HPDE6-E6E7 (cell line): ENCODE results near the gene COL19A1.
A peak's percentile ranks its signal among the peaks of the same experiment; 100 is the strongest.
"Not testable (repeated sequence)": the region's sequence is repeated elsewhere in the genome, so short reads cannot be mapped to it uniquely, and the experiment has no call there.

Experiments
- DNase-seq: peaks from one replicate; pipeline ENCODE4 v3.0.0; 2011; ENCODE audit warnings: missing footprints; ENCODE audit errors: extremely low spot score

COL19A1 gene

DNA sequence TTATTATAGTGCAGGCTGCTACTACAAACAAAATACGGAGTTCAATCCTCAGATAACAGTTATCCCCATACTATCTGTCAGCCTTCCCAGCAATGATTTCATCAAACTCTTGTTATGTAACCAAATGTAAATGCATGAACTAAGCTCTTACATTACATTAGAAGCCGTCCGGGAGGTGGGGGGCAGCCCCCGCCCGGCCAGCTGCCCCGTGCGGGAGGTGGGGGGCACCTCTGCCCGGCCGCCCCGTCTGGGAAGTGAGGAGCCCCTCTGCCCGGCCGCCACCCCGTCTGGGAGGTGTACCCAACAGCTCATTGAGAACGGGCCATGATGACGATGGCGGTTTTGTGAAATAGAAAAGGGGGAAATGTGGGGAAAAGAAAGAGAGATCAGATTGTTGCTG is 99.6 kb downstream of the COL19A1 start:
- DNase-seq, result not testable (repeated sequence)

DNA sequence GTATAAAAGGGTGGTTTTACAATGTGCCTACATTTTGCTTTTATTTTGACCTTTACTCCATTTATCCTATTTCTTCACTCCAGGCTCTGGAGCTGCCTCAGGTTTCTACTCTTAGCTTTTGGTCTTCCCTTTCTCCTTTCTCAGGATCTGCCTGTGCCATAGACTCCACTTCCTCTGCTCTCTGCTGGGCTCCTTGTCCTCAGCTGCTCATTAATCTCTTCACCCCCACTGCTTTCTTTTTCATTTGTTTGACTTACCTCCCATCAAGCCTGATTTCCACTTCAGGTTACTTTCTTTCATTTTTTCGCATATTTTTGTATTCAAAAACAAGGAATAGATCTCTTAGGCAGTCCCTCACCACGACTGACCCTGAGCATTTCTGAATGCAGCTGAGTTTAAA is 106.8 kb downstream of the COL19A1 start:
- DNase-seq, result no peak

DNA sequence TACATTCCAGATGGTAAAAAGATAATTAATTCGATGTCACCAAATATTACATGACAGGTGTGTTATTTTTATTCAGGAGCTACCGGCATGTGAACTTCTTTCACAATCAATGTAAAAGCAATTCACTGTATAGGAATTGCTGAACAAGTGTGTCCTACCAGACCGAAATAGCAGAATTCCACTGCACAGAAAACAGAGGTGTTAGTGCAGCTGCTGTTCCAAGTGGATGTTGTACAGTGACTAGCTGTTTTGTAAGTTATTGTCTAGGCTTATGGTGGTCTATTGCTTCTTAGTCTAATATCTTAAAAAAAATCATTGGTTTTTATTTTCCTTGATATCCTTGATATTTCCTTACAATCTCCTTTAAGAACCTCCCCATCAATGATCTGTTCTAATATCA is 107.4 kb downstream of the COL19A1 start:
- no peak for DNase-seq

DNA sequence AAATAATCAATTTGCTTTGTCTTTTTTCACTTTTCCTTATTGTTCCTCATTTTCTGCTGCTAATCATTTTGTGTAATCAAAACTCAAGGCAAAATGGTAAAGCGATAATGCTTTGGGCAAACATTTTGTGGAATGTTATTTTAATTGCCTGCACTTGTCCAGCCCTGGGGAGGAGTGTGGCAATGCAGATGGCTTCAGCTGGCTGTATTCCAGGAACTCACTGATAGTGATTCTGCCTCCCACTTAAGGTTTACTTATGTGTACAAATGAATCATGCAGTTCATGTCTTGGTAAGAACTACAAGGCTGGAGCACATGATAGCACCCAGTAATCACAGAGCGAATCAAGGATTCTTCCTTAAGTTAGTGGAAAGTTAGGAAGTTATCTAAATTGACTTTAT is 107.8 kb downstream of the COL19A1 start:
- peak; percentile 40 for DNase-seq

DNA sequence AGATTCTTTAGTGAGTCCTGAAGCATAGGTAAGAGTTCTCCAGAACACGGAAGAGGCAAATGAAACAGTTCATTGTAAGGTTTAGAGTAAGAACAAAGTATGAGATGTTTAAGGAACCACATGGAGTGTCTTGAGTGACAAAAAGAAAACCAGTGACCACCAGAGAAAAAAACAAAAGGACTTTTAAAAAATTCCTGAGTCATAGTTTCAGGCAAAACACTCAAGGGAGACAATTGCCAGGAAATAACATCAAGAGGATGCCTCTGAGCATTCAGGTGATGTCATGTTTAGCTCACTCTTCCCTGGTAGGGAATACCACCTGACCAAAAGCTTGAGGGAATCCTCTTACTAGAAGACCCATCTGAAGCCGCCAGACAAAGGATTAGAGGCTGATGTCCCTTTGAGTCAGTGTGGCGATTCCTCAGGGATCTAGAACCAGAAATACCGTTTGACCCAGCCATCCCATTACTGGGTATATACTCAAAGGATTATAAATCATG is 110.3 kb downstream of the COL19A1 start:
- no peak for DNase-seq

DNA sequence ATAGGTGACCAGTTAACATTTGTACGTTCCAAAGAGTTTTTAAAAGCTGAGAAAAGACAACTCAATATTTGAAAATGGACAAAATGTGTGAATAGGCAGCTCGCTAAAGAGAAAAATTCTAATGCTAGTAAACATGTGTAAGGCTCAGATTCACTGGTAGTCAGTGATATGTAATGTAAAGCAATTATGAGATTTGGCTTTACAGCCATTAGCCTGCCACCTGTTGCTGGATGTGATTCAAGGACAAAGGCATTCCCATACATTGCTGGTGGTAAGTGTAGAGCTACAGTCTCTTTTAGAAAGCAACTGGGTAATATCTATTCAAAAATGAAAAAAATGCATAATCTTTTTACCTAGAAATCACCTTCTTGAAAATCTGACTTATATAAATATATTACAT is 114.3 kb downstream of the COL19A1 start:
- no peak for DNase-seq

DNA sequence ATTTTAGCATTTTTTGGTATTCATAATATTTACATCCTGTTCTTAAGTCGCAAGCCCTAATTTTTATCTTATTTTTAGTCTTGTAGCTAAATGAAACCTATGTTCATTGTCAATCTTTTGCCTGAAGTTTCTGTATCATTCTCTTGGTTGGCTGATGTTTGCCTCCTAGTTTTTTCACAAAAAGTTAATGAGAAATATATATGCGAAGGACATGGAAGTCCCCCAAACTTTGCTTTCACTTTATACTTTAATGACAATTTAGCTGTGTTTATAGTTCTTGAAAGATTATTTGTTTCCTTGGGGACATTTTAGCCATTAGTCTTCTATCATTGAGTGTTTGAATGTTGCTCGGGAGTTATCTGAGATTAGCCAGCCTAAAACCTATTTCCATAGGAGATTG is 118.2 kb downstream of the COL19A1 start:
- no peak for DNase-seq

DNA sequence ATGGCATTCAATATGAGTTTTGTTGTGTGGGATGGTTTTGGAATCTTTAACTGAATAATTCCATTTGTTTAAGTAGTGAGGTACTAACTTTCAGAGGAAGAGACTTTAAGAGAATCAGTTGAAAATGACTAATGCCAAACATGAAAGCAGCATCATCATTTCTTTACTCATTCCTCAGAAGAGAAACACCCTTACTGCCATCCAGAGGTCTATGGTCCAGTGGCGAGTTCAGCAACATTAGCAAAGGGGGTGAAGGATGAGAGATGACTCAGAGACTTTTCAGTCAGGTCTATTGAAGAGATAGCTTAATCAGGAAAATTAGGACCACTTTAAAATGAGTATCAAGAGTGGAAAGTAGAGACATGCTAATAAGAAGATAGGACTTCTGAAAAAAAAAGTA is 118.8 kb downstream of the COL19A1 start:
- DNase-seq, result no peak

DNA sequence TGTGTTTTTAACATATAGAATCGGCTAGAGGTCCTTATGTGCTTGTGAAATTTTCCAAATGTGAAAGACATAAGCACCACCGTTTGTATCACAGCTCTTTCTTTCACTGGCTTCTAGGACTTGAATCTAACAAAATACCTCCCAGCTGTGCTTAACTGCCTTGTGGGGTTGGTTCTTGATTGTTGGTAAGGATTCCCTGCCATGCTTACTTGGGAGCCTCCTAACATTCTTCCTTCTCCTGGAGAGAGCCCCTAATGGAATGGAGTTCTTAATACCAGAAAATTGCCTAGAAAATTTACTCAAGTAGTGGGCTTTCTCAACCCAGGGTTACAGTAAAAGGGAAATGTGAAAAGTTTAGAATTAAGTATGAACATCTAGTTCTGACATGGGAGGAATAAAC is 121.2 kb downstream of the COL19A1 start:
- DNase-seq, result no peak

DNA sequence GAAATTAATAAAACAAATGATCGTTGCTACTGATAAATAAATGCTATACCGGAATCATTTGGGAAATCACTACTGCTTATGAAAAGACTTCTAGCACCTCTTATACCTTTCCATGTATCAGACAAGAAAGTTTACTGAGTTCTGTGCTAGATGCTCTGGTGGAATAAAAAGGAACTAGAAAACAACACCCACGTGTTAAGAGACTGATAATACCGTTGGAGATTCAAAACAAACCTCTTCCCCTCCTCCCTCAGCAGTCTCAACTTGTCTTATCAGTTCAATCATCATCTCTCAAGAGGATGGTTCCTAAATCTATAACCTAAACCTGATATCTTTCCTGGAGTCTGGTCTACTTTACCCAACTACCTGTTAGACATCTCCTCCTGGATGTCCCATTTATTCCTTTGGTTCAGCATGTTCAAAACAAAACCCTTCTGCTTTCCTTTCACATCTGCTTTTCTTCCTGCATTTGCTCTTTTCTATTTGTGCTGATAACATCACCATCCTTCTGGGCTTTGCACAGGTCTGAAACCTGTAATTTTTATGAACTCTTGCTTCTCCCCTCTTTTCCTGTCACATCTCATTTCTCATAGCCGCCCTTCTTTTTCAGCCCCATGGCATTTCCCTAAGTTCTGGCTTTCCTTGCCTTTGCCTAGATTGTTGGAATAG is 122.2 kb downstream of the COL19A1 start:
- DNase-seq, result no peak

DNA sequence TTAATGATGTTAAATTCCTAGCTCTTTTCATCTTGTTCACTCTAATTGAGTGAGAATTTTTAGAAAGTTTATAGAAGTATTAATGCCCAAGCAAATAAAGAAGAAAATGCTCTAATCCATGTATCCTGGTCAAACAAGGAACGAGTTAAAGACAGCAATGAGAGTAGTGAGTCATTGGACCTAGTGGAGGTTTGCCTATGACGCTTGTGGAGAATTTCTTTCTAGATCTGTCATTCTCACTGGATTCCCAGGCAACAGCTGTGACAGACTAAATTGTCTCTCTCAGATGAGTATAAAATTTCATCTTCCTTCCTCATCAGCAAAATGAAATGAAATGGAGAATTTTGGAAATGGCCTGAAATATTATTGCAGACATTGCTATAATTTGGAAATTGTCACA is 127.9 kb downstream of the COL19A1 start:
- peak; percentile 13 for DNase-seq

DNA sequence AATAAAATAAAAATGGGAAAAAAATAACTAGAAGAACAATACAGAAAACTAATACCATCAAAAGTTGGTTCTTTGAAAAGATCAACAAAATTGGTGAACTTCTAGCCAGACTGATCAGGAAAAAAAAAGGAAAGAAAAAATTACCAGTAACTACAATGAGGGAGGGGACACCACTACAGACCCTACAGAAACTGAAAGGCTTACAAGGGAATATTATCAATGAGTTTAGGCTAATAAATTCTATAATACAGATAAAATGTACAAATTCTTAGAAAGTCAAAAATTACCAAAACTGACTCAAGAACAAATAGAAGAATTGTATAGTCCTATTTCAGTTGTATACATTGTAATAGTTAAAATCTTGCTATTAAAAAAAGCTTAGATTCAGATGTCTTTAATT is 141.8 kb downstream of the COL19A1 start:
- no peak for DNase-seq

DNA sequence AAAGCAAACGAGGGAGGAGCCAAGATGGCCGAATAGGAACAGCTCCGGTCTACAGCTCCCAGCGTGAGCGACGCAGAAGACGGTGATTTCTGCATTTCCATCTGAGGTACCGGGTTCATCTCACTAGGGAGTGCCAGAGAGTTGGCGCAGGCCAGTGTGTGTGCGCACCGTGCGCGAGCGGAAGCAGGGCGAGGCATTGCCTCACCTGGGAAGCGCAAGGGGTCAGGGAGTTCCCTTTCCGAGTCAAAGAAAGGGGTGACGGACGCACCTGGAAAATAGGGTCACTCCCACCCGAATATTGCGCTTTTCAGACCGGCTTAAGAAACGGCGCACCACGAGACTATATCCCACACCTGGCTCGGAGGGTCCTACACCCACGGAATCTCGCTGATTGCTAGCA is 144.0 kb downstream of the COL19A1 start:
- DNase-seq, result not testable (repeated sequence)

DNA sequence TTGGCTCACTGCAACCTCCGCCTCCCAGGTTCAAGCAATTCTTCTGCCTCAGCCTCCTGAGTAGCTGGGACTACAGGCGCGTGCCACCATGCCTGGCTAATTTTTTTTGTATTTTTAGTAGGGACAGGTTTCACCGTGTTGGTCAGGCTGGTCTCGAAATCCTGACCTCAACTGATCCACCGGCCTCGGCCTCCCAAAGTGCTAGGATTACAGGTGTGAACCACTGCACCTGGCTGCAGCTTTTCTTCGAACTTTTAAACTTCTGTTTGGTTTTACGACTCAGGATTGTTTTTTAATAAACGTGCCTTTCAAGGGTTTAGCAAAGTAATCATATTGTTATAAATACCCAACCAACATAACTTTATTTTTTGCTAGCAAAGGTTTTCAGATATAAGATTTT is 156.8 kb downstream of the COL19A1 start:
- not testable (repeated sequence) for DNase-seq

DNA sequence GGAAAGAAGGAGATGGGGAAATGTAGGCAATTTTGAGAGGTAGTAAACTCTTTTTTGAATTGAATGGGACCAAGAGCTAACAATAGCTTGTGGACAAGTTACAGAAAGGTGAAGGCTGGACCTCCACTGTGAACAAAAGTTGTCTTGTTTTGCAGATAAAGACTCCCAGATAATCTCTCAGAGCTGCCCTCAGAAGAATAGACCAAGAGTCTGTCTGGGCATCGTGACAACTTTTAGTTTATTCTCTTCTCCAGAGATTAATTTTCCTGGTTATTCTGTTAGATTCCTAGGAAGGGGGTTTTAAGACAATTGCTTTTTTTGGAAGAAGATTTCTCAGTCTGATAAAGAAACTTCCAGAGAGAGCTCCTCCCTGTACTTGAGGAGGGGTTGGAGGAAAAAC is 161.9 kb downstream of the COL19A1 start:
- DNase-seq, result no peak

DNA sequence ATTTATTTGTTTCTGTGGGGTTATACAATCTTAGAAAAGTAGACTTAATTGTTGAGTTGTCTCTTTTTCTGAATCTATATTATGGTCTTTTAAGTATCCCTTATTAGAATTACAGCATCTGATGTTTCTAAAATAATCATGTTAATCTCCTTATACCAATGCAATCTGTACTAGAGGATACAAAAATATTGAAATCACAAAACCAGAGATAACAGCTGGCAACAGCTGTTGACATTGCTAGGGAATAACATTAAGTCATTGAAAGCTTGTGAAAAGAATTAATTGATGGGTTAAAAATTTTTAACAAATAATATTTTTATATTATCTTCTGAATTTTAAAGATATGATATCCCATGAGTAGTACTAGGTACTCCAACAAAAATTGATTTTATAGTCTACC is 162.6 kb downstream of the COL19A1 start:
- no peak for DNase-seq

DNA sequence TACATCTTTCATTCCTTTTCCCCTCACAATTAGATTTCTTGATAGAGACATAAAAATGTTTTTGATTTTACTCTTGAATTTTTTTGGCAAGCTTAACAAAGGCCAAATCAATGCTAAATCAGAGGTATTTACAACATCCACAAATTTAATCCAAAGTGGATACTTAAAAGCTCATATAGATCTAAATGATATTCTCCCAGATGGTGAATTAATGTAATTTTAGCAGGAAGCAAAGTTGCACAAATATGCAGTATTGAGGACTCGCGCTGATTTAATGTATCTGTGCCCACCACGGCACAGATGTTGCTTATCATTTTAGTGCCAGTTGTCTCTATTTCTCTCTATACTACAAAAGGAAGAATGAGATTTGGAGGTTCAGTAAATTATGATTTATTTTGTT is 167.4 kb downstream of the COL19A1 start:
- DNase-seq, result no peak

DNA sequence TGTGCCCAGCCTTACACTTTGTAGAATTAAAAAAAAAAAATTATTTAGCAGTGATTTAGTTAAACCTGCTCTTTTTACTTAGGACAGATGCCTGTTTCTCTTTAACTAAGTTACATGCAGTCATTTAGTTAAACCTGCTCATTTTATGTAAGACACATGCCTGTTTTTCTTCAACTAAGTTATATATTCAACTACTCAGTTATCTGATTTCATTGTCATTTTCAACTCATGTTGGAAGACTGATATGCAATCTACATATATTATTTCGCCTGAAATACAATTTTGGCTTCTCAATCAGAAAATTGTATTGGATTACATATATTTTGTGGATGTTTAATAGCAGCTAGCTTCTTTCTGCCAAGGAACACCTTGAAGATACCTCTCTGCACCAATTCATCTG is 171.1 kb downstream of the COL19A1 start:
- DNase-seq, result no peak

DNA sequence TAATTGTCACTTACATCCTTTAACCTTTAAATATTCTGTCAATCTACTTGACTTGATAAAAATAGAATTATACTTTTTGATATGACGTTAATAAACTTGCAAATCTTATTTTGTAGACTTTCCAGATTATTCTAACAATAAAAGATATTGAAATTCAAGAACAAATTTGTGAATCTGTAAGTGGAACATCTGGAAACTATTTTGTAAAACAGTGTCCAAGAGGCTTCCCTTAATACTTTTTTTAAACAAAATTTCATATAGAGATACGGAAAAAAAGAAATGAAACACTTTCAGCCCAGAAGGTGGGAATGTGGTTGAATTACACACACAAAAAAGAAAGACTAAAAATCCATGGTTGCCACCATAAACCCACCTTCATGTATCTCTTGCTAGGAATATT is 174.4 kb downstream of the COL19A1 start:
- DNase-seq, result no peak

DNA sequence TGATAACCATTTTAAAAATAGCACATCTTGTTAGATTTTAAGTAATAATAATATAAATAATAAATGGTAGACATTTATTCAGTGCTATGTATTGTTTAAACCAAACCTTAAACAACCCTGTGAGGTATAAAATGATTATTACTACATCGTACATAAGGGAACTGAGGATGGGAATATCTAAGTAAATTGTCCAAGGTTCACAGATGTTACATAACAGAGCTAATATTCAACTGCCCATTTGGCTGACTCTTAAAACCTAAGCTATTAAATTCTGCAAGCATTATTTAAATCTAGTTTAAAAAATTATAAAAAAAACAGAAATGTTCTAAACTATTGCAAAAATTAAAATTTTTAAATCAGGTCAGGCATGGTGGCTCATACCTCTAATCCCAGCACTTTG is 175.1 kb downstream of the COL19A1 start:
- DNase-seq, result no peak

DNA sequence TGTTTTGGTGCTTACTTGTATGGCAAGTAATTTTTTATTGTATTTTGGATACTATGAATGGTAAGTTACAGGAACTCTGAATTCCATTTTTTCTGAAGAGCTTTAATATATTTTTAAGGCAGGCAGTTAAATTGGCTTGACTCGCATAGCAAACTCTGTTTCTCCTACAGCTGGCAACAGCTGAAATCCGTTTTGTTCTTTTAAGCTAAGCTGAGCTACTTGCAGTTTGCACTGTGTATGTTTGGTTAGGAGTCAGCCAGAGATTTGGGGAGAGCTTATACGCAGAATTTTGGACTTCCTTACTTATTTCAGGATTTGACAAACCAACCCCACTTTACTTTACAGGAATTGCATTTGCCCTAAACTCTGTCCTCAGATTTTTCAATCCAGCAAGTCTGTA is 179.1 kb downstream of the COL19A1 start:
- DNase-seq, result no peak

DNA sequence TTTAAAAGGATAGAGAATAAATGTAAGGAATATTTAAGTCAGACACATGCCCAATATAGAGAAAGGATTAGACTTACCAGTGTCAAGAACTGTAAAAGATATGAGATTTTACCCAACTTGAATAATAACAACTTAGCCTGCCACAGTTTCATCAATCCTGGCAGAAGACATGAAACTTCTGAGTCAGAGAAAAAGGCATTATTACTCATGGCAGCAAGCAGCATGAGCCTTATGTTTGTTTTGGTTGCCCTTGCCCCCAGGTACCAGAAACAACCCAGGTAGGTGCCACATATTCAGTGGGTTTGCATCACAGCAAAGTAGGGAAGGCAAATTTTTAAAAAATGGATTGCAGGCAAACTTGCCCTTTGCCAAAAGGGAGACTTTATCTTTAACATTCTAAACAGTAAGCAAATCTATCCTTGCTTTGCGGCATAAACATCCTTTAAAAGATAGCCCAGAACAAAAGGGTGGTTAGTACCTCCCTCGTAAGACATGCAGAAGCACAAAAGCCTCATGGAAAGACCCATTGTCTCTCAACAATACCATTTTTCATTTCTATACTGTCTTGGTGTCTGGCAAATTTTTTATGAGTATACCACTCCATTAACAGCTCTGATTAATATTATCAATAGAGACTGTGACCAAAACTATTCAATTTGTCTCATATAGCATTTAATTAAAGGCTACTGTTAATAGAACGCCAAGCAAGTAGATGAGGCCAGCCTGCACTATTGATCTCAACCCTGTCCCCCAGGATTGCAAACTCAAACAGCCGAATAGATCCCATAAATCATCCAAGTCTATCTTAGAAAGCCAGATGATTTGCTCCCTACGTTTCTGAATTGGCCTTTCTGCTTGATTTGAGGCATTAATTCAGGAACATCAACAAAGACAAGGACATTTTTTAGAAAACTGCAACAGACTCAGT is 185.1 kb downstream of the COL19A1 start:
- DNase-seq, result no peak
